HG03097 (cell line): ENCODE measurements around the gene SYCE3.

Experiments used
- ATAC-seq: cut with Tn5 transposase; IDR thresholded peaks from one replicate; pipeline ENCODE4 v1.9.1; 2021; ENCODE audit not compliant: unreplicated experiment, low FRiP score

Gene SYCE3

GRCh38 chr22:50532824-50533796 lies 29.6 kb downstream of the SYCE3 start:
- no peak for ATAC-seq

GRCh38 chr22:50531962-50532674 lies 30.6 kb downstream of the SYCE3 start:
- ATAC-seq, result no peak

- ATAC-seq, result no peak
Measured at GRCh38 chr22:50531546-50531961, 31.2 kb downstream of the SYCE3 start.

- ATAC-seq, result no peak
Measured at GRCh38 chr22:50530877-50531545, 31.7 kb downstream of the SYCE3 start.

DNA sequence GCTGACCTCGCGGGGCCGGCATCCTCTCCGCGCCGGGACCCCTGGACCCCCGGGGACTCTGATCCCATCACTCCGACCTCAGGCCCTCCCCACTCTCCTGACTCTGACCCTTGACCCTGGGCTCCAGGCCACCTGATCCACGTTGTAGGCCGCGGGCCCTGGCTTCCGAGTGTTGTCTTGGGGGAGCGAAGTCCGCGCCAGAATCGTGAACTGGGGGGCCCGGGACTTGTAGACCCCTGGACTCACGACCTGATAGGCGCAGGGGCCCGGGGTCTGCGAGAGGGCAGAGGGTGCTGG lies 32.2 kb downstream of the SYCE3 start:
- ATAC-seq, result no peak

- ATAC-seq, result no peak
Measured at GRCh38 chr22:50529897-50530579, 32.7 kb downstream of the SYCE3 start, which contains the start of gene TYMP. TYMP (minus strand) TSS chr22:50530012; CDS start chr22:50529709, 303 bp downstream.

GRCh38 chr22:50529416-50529896 lies 33.3 kb downstream of the SYCE3 start:
- no peak for ATAC-seq

DNA sequence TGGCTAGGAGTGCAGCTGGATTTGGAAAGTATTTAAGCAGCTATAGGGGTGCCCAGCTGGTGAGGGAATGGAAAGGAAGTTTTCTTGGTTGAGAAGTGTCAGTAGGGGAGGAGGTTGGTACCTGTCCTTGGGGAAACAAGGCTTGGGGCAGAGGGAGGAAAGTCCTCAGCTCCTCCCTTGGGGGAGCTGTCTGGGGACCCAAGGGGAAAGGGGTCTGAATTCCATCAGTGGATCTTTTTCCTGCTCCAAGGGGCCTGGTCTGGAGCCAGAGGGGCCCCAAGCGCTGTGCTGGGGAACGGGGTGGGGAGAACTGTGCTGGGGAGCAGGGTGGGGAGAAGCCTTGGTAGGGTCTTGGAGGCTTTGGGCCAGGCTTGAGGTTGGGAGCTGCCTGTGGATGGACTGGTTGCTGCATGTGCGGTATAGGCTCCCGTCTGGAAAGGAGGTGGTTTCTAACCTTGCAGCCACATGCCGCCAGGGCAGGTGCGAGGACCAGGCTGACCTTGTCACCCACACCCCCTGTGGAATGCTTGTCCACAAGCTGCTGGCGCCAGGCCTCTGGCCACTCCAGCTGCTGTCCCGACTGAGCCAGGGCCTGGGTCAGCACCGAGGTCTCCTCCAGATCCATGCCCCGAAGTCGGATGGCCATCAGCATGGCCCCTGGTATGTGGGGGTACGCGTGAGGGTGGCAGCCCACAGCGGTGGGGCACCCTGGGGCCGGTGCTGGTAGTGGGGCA lies 33.9 kb downstream of the SYCE3 start:
- no peak for ATAC-seq

GRCh38 chr22:50527921-50528681 lies 34.6 kb downstream of the SYCE3 start:
- no peak for ATAC-seq

GRCh38 chr22:50526834-50527801 lies 35.6 kb downstream of the SYCE3 start:
- no peak for ATAC-seq

GRCh38 chr22:50526108-50526833 lies 36.4 kb downstream of the SYCE3 start:
- ATAC-seq, result peak; percentile 27

- no peak for ATAC-seq
Measured at GRCh38 chr22:50525858-50526107, 36.9 kb downstream of the SYCE3 start.

DNA sequence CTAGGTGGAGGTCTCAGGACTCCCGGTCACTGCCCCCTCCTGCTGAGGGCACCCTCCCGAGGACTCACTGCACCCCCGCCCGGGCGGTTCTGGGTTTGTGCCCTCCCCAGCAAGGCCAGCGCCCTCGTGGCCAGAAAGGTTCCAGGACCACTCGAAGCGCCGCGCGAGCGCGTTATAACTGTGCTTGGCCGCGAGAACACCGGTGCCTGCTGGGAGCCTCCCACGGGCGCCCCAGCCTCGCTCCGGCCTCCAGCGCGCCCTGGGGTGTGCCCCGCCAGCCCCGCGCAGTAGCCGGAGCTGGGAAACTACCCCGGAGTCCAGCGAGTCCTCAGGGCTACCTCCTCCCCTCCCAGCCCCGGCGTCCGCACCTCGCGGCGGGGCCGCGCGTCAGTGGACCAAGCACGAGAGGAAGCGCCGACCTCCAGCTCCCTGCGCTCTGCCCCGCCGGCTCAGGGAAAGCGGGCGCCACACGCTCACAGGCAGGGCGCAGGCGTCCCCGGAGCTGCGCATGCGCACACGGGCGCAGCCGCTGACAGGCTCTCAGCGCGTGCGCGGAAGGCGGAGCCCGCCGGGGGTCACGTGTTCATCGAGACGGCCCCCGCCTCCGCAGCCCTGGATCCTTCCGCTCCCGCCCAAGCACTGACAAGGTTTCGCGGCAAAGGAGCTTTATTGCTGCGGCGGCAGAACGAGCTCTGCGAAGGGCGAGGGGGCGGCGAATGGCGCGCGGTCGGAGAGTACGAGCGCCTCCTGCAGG lies 37.4 kb downstream of the SYCE3 start, which contains the start of gene SCO2:
Gene SCO2, minus strand, starts transcription at position 495 of the 754 bp plus-strand sequence. CDS start 1,187 bp downstream, outside the sequence.
- peak; percentile 38 for ATAC-seq

GRCh38 chr22:50524676-50525103 lies 38.0 kb downstream of the SYCE3 start:
- ATAC-seq, result no peak

DNA sequence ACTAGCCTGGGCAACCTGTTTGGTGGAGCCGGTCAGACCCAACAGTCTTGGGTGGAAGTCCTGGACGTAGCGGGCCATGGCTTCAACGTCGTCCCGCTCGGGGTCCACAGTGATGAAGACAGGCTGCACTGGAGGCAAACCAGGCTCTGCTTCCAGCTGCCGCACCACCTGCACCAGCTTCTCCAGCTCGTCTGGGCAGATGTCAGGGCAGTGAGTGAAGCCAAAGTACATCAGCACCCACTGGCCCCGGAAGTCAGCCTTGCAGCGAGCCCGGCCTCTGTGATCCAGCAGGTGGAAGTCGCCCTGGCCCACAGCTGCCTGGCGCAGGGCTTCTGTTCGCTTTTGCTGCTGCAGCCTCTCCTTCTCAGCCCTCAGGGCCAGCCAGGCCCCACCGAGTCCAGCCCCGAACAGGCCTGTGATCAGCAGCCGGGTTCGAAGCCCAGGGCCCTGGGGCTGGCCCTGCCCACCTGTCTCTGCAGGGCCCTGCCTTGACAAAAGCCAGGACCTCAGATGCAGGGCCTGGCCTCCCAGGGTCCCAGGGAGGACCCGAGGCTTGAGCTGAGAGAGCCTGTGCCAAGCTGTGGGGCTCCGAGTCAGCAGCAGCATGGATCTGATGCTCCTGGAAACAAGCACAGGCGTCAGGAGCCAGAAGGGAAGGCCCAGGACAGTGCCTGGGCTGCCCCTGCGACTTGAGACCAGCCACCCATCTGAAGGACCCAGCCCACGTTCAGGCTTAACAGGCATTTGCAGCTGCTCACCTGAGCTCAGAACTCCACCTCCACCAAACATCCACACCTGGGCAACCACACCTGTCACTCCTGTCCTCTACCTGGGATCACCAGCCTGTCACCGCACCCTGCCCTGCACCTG lies 38.7 kb downstream of the SYCE3 start:
- ATAC-seq, result no peak

- no peak for ATAC-seq
Measured at GRCh38 chr22:50523458-50523805, 39.3 kb downstream of the SYCE3 start.
